ENCODE results near the gene STAT2. TPM values are rescaled to one million over a fixed set of nuclear protein-coding genes. Genes with fewer than 3 reads are reported as not detected.

Gene STAT2
- total and polyA plus RNA-seq, 2 of the 4 experiments (the other 2 are of a cell fraction): 99.3 to 182 TPM

DNA sequence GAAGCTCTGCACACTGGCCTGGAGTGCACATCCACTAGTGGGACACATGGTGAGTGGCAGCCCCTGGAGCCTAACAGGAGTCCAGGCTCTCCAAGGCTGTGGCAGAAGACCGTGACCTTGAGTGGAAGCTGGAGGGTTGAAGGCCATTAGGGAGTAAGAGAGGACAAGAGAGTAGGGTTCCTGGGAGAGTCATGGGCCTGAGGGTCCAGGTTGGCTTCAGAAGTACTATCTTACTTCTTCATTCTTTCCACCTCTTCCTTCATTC lies 20.8 kb downstream of the STAT2 start:
- Histone ChIP-seq H4K5ac (ENCODE audit: low read depth, low read length) (no peak overlapping the region), H4K91ac (ENCODE audit: insufficient read depth, low read depth, low read length) (no peak overlapping the region), H3K27ac (ENCODE audit: insufficient read depth, low read length) (no peak overlapping the region), H3K9me1 (ENCODE audit: insufficient read depth, low read length) (peaks cover 5% of the 10 kb centered on the region; the same call in 1 of the 2 replicates), H3K56ac (ENCODE audit: extremely low read depth, insufficient read depth, low read length) (no peak overlapping the region), H3K4ac (ENCODE audit: low read depth, low read length) (no peak overlapping the region), H3K14ac (replicated peaks; ENCODE audit: low read depth, low read length) (no peak overlapping the region), H3K18ac (ENCODE audit: low read depth, low read length) (no peak overlapping the region), H2BK5ac (ENCODE audit: low read depth, low read length, poor library complexity, severe bottlenecking) (no peak overlapping the region), H2BK15ac (ENCODE audit: low read depth, low read length) (no peak overlapping the region), H4K8ac (ENCODE audit: low read depth in 2 of 2, low read length in 2 of 2) (no peak overlapping the region), H3K4me3 (ENCODE audit: insufficient read depth, low read depth, low read length) (no peak overlapping the region), H4K20me1 (ENCODE audit: insufficient read depth, low read length) (no peaks in the 10 kb centered on the region), H3K9me3 (ENCODE audit: control insufficient read depth, insufficient read depth, low read length) (no peaks in the 10 kb centered on the region), H3K4me1 (ENCODE audit: control insufficient read depth, insufficient read depth, low read length) (no peaks in the 10 kb centered on the region), H3K4me2 (ENCODE audit: low read depth, low read length) (no peak overlapping the region), H3K9ac (ENCODE audit: low read depth, low read length) (no peak overlapping the region), H3K79me1 (ENCODE audit: low read depth in 1 of 2, low read length in 2 of 2) (peaks cover 0 to 11% of the 10 kb centered on the region in 2 experiments; a peak in 2 of 4 replicates), H2AK5ac (ENCODE audit: low read depth, low read length) (no peak overlapping the region; the same call in 1 of the 2 replicates), H2AK9ac (replicated peaks; ENCODE audit: low read depth, low read length, poor library complexity) (no peak overlapping the region), H3K27me3 (ENCODE audit: control insufficient read depth, insufficient read depth, low read length) (no peaks in the 10 kb centered on the region), H3K36me3 (ENCODE audit: control insufficient read depth, insufficient read depth, low read length) (peaks cover 25% of the 10 kb centered on the region), H2BK20ac (ENCODE audit: low read depth, low read length) (no peak overlapping the region), H3K23ac (ENCODE audit: low read depth, low read length) (no peak overlapping the region), H2AFZ (replicated peaks; ENCODE audit: low read length, poor library complexity) (no peak overlapping the region), H2BK120ac (ENCODE audit: low read depth, low read length) (no peak overlapping the region)
- in situ Hi-C loops (cut with MboI; ENCODE audit: low sequenced_read_pairs) (no loop called here), intact Hi-C loops (cut with micrococcal nuclease) (no loop called here), dilution Hi-C loops (cut with HindIII; ENCODE audit: low sequenced_read_pairs, unreplicated experiment) (no loop called here)
- TF ChIP-seq CEBPB (IDR thresholded peaks at IDR 0.05; ENCODE audit: low read depth, low read length): no peak
- no peak for TF ChIP-seq BHLHE40 (IDR thresholded peaks at IDR 0.05; ENCODE audit: low read depth, low read length)
- WGBS, 2 experiments (ENCODE audit: extremely low coverage in 2 of 2, insufficient read length in 1 of 2): no CpG with 5 or more reads among the region's 1 CpG
- ChIA-PET POLR2A (ENCODE audit: unreplicated experiment) (no interaction called here), CTCF (no interaction called here)
- no TSS peak for BruUV-seq (replicated peaks)
- DNase-seq (no peak), ATAC-seq (ENCODE audit: low read depth) (no peak)

Measured in IMR-90 (cell line).